Endothelial cell of umbilical vein (primary cell): ENCODE data around the gene RBM33. TPM values are rescaled to one million over a fixed set of nuclear protein-coding genes. Genes with fewer than 3 reads are reported as not detected.

ENCODE experiments used
- BruUV-seq: library from RNA; stranded (reverse); fragments of 400-500 nt; replicated peaks from 2 replicates; lab custom pipeline; 2021; lab: Mats Ljungman, UMichigan
- CTCF ChIA-PET: fragments of 300-600, 350-600 bp; sonication (Branson Sonifier 250); formaldehyde crosslinking; loops from one replicate; lab custom pipeline; 2021; ENCODE audit warnings: antibody characterized with exemption, inconsistent platforms; lab: Charles Lee
- POLR2A ChIA-PET: fragments of 300-600, 350-600 bp; sonication (Branson Sonifier 250); formaldehyde crosslinking; loops from one replicate; lab custom pipeline; 2021; ENCODE audit warnings: antibody characterized with exemption, inconsistent platforms; lab: Charles Lee
- DNase-seq: peaks from one replicate; pipeline ENCODE4 v3.0.0-alpha.2; 2011; ENCODE audit warnings: low read depth, low spot score
- FAIRE-seq: peaks from 2 replicates; lab custom pipeline; 2011; peaks lifted over from hg19 to GRCh38; lab: Jason Lieb, UNC
- H2AFZ ChIP-seq: 2 replicates; pipeline ENCODE4 v1.6.0; 2012; ENCODE audit warnings: low read depth, low read length, control low read depth, inconsistent platforms
- H3K27ac ChIP-seq: 2 replicates; pipeline ENCODE4 v1.5.1; 2011; ENCODE audit warnings: low read depth, mild to moderate bottlenecking, control low read depth, low read length, moderate library complexity; ENCODE audit not compliant: insufficient read depth
- H3K27me3 ChIP-seq, 2 experiments: 2 replicates each; pipeline versions ENCODE4 v1.6.0 to v1.6.1; 2011; ENCODE audit warnings: low read length in 2 of 2, mixed read lengths in 1 of 2; ENCODE audit not compliant: control insufficient read depth in 2 of 2, insufficient read depth in 2 of 2
- H3K36me3 ChIP-seq, 2 experiments: 2 replicates in 1 of 2; 3 replicates in 1 of 2; pipeline ENCODE4 v1.5.1; 2011; ENCODE audit warnings: low read length in 2 of 2, mild to moderate bottlenecking in 1 of 2, moderate library complexity in 1 of 2; ENCODE audit not compliant: control insufficient read depth in 2 of 2, insufficient read depth in 2 of 2; ENCODE audit errors: extremely low read depth in 1 of 2
- H3K4me1 ChIP-seq: 3 replicates; pipeline ENCODE4 v1.5.1; 2011; ENCODE audit warnings: mild to moderate bottlenecking, low read length; ENCODE audit not compliant: control insufficient read depth, insufficient read depth; ENCODE audit errors: extremely low read depth
- H3K4me2 ChIP-seq: 2 replicates; pipeline ENCODE4 v1.6.1; 2011; ENCODE audit warnings: low read length, control low read depth, mixed read lengths; ENCODE audit not compliant: insufficient read depth
- H3K4me3 ChIP-seq, 3 experiments: fragments of 200-600 bp in 1 of 3; sonication (generic), shearing (Covaris generic) in 1 of 3; replicated peaks in 1 of 3; 2 replicates each; pipeline ENCODE4 v1.5.1; 2011 to 2016; ENCODE audit warnings: control low read depth in 3 of 3, low read length in 3 of 3, mild to moderate bottlenecking in 2 of 3, inconsistent platforms in 1 of 3, low read depth in 1 of 3, moderate library complexity in 1 of 3; ENCODE audit not compliant: insufficient read depth in 1 of 3
- H3K79me2 ChIP-seq: 2 replicates; pipeline ENCODE4 v1.6.0; 2012; ENCODE audit warnings: low read length, inconsistent platforms; ENCODE audit not compliant: control insufficient read depth, insufficient read depth
- H3K9ac ChIP-seq: replicated peaks from 2 replicates; pipeline ENCODE3; 2011; ENCODE audit warnings: low read length, control low read depth; ENCODE audit not compliant: insufficient read depth; ENCODE audit errors: extremely low read depth
- H3K9me1 ChIP-seq: replicated peaks from 3 replicates; pipeline ENCODE4 v1.6.0; 2011; ENCODE audit warnings: mild to moderate bottlenecking, low read length; ENCODE audit not compliant: control insufficient read depth, insufficient read depth; ENCODE audit errors: extremely low read depth
- H3K9me3 ChIP-seq: replicated peaks from 2 replicates; pipeline ENCODE4 v1.5.1; 2012; ENCODE audit warnings: low read length, inconsistent platforms; ENCODE audit not compliant: control insufficient read depth, insufficient read depth
- H4K20me1 ChIP-seq: replicated peaks from 2 replicates; pipeline ENCODE3; 2011; ENCODE audit warnings: mild to moderate bottlenecking, low read length; ENCODE audit not compliant: control insufficient read depth, insufficient read depth; ENCODE audit errors: extremely low read depth
- CTCF ChIP-seq, 2 donors: IDR thresholded peaks; 1 replicate in 1 of 2; 2 replicates in 1 of 2; pipeline ENCODE4 v1.5.1; 2011; ENCODE audit warnings: low read length in 2 of 2, mild to moderate bottlenecking in 2 of 2, moderate library complexity in 2 of 2, control low read depth in 1 of 2, inconsistent platforms in 1 of 2, low read depth in 1 of 2; ENCODE audit not compliant: insufficient read depth in 1 of 2; ENCODE audit errors: extremely low read depth in 1 of 2
- EZH2 ChIP-seq: IDR thresholded peaks from 2 replicates; pipeline ENCODE4 v1.6.1; 2012; ENCODE audit warnings: borderline replicate concordance, low read depth, mild to moderate bottlenecking, moderate library complexity, low read length, inconsistent platforms; ENCODE audit not compliant: severe bottlenecking
- FOS ChIP-seq: IDR thresholded peaks from 2 replicates; pipeline ENCODE4 v1.6.1; 2011; ENCODE audit warnings: mild to moderate bottlenecking, low read length, moderate library complexity, borderline replicate concordance; ENCODE audit not compliant: insufficient read depth
- GATA2 ChIP-seq: IDR thresholded peaks from 2 replicates; pipeline ENCODE4 v1.7.0; 2011; ENCODE audit warnings: low read depth, mild to moderate bottlenecking, moderate library complexity, mixed read lengths, low read length; ENCODE audit not compliant: insufficient read length, insufficient read depth
- JUN ChIP-seq: IDR thresholded peaks from 2 replicates; pipeline ENCODE4 v1.6.1; 2011; ENCODE audit warnings: borderline replicate concordance, low read depth; ENCODE audit not compliant: insufficient read length, insufficient read depth
- MAX ChIP-seq: IDR thresholded peaks from 2 replicates; pipeline ENCODE4 v1.6.1; 2011; ENCODE audit not compliant: insufficient read depth, insufficient read length
- MYC ChIP-seq: IDR thresholded peaks from one replicate; pipeline ENCODE4 v1.6.1; 2011; ENCODE audit warnings: mild to moderate bottlenecking, low read depth, low read length
- POLR2A ChIP-seq: IDR thresholded peaks from 2 replicates; pipeline ENCODE4 v1.6.1; 2012; ENCODE audit warnings: low read depth, mild to moderate bottlenecking, control low read depth, low read length
- POLR2AphosphoS5 ChIP-seq: IDR thresholded peaks from 2 replicates; pipeline ENCODE4 v1.6.1; 2012; ENCODE audit warnings: low read depth, mild to moderate bottlenecking, control low read depth, low read length, moderate library complexity; ENCODE audit not compliant: insufficient read depth
- dilution Hi-C: fragments of 300-500 bp; cut with MboI; formaldehyde crosslinking; loops from one replicate; pipeline ENCODE4 v1.15.0; 2019; ENCODE audit warnings: low sequenced_read_pairs; ENCODE audit not compliant: extremely low pct_ligation_motif_present
- intact Hi-C: fragments of 100-400 bp; cut with micrococcal nuclease; formaldehyde crosslinking; loops from one replicate; pipeline ENCODE4 v1.10.0; 2022
- polyA plus RNA-seq, 4 experiments: library from polyadenylated mRNA; depleted of rRNA in 3 of 4; stranded (reverse) in 3 of 4; unstranded in 1 of 4; fragments of >200 nt; gene quantifications; 2 replicates each; pipeline versions ENCODE4 v1.2.1 to v1.2.3, GENCODE V29; 2011 to 2012; ENCODE audit warnings: missing spikeins in 1 of 4
- total RNA-seq: library from RNA; stranded (reverse); gene quantifications from 2 replicates; pipeline ENCODE4 v1.2.3, GENCODE V29; 2021

Gene RBM33
- total and polyA plus RNA-seq, 2 donors (not counting 3 experiments of a cell fraction or from before 2014, with no cell fraction given), result 16.2 to 68.2 TPM

- H3K36me3 ChIP-seq, result no peaks in the 10 kb centered on the region
Observed at GRCh38 chr7:155620497-155620896, 24.0 kb upstream of the RBM33 start.

More at GRCh38 chr7:155620497-155620896, 24.0 kb upstream of the RBM33 start:
- dilution Hi-C loops, result no loop called here
- BruUV-seq, result no TSS peak
- TF ChIP-seq MYC, result no peak
- no peak for TF ChIP-seq JUN
- no peak for TF ChIP-seq EZH2
- TF ChIP-seq MAX, result no peak
- TF ChIP-seq GATA2, result no peak
- no peak for TF ChIP-seq CTCF (IDR thresholded peaks at IDR 0.05; ENCODE audit: extremely low read depth in 1 of 2, insufficient read depth in 1 of 2, low read depth in 1 of 2, low read length in 2 of 2)
- TF ChIP-seq POLR2A, result no peak
- no peak for TF ChIP-seq FOS
- TF ChIP-seq POLR2AphosphoS5, result no peak
- Histone ChIP-seq H3K79me2 (no peaks in the 10 kb centered on the region), H3K27me3 (peaks cover 0 to 5% of the 10 kb centered on the region in 2 experiments), H3K9ac (no peak overlapping the region), H3K27ac (no peak overlapping the region), H3K9me3 (no peaks in the 10 kb centered on the region), H4K20me1 (no peaks in the 10 kb centered on the region), H3K9me1 (no peaks in the 10 kb centered on the region), H3K4me2 (no peak overlapping the region), H3K4me1 (no peaks in the 10 kb centered on the region), H2AFZ (no peak overlapping the region), H3K4me3 (no peak overlapping the region)
- ChIA-PET CTCF (interaction anchor here (2.9 kb wide), 1 partner anchor 22 kb away, joined by 16 read pairs; no protein-coding TSS in a partner anchor), POLR2A (no interaction called here)
- DNase-seq (no peak), FAIRE-seq (no peak)
- intact Hi-C loops, result no loop called here
